Measurements from ENCODE around the gene BBC3. TPM values are rescaled to one million over a fixed set of nuclear protein-coding genes. Genes with fewer than 3 reads are reported as not detected.
A peak's percentile ranks its signal among the peaks of the same experiment; 100 is the strongest.

BBC3 gene
- total RNA-seq, 1 donor from 2014 or later = 18.3 TPM

GRCh38 chr19:47274071-47274890 lies 43.3 kb upstream of the BBC3 start, which contains the start of gene INAFM1:
INAFM1 (plus strand) TSS chr19:47274885; CDS start chr19:47274920, 35 bp downstream.
- TF ChIP-seq, protein P1, sequence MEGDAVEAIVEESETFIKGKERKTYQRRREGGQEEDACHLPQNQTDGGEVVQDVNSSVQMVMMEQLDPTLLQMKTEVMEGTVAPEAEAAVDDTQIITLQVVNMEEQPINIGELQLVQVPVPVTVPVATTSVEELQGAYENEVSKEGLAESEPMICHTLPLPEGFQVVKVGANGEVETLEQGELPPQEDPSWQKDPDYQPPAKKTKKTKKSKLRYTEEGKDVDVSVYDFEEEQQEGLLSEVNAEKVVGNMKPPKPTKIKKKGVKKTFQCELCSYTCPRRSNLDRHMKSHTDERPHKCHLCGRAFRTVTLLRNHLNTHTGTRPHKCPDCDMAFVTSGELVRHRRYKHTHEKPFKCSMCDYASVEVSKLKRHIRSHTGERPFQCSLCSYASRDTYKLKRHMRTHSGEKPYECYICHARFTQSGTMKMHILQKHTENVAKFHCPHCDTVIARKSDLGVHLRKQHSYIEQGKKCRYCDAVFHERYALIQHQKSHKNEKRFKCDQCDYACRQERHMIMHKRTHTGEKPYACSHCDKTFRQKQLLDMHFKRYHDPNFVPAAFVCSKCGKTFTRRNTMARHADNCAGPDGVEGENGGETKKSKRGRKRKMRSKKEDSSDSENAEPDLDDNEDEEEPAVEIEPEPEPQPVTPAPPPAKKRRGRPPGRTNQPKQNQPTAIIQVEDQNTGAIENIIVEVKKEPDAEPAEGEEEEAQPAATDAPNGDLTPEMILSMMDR (IDR thresholded peaks at IDR 0.05; ENCODE audit: unreplicated experiment) = no peak
- peak within 1 kb of the TSS; percentile 84 for H3K4me3 Mint-ChIP-seq (ENCODE audit: low read depth)
- H3K4me1 Mint-ChIP-seq (ENCODE audit: low read depth) = peaks cover 12% of the 10 kb centered on the region
- peak; percentile 99 for DNase-seq (ENCODE audit: low spot score, unreplicated experiment)
- no peaks in the 10 kb centered on the region for H3K9me3 Mint-ChIP-seq (ENCODE audit: low read depth)
- H3K27ac Mint-ChIP-seq = peak within 1 kb of the TSS; percentile 97
- H3K27me3 Mint-ChIP-seq = peaks cover 12% of the 10 kb centered on the region
- H3K36me3 Mint-ChIP-seq (ENCODE audit: insufficient read depth) = peaks cover 15% of the 10 kb centered on the region

DNA sequence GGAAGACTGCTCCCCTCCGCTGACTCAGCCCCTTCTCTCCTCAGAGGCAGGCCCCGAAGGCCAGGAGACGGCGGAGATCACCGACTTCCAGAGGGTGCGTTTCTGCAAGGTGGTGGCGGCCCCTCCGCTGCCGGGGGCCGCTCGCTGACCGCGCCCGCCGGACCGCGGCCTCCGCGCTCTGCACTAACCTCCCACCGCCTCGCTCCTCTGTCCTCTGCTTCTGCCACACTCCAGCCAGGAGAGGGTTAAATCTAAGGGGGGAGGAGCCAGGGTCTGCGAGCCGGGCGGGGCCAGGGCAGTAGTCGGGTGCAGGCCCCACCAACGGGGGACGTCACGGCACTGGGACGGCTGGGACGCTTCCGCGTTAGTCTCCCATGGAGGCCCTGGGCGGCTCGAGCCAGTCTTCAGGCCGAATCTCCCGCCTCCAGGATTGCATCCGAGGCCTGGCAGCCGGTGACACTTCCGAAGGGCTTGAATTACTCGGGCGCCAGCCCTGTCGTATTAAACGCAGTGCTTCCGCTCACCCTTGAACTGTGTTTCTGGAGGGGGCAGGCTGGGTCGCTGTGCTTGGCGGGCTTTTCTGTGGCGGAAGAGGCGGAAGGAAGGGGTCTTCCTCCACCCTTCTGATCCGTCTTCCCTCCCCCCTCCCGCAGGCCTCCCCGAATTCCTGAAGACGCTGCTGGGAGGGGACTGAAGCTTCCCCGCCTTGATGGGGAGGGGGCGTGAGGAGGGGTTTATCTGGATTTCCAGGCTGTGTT lies 42.5 kb upstream of the BBC3 start:
- Mint-ChIP-seq H3K9me3 (ENCODE audit: low read depth) (no peaks in the 10 kb centered on the region), H3K27ac (peak overlapping the region; percentile 97), H3K4me1 (ENCODE audit: low read depth) (peaks cover 12% of the 10 kb centered on the region), H3K4me3 (ENCODE audit: low read depth) (peak overlapping the region; percentile 84), H3K36me3 (ENCODE audit: insufficient read depth) (peaks cover 17% of the 10 kb centered on the region), H3K27me3 (peaks cover 12% of the 10 kb centered on the region)
- DNase-seq (ENCODE audit: low spot score, unreplicated experiment) = peak; percentile 78
- TF ChIP-seq, protein P1 (IDR thresholded peaks at IDR 0.05; ENCODE audit: unreplicated experiment) = no peak

- H3K27me3 Mint-ChIP-seq = peaks cover 9% of the 10 kb centered on the region
- DNase-seq (ENCODE audit: low spot score, unreplicated experiment) = no peak
- H3K4me3 Mint-ChIP-seq (ENCODE audit: low read depth) = peak overlapping the region; percentile 84
These were observed 41.7 kb upstream of the BBC3 start for GRCh38 chr19:47272448-47273312.

GRCh38 chr19:47271949-47272348 lies 41.0 kb upstream of the BBC3 start:
- TF ChIP-seq, protein P1 (IDR thresholded peaks at IDR 0.05; ENCODE audit: unreplicated experiment) = no peak
- H3K9me3 Mint-ChIP-seq (ENCODE audit: low read depth) = no peaks in the 10 kb centered on the region
- H3K27ac Mint-ChIP-seq = no peak overlapping the region
- DNase-seq (ENCODE audit: low spot score, unreplicated experiment) = no peak
- H3K27me3 Mint-ChIP-seq = peaks cover 9% of the 10 kb centered on the region
- H3K4me1 Mint-ChIP-seq (ENCODE audit: low read depth) = peaks cover 12% of the 10 kb centered on the region
- no peak overlapping the region for H3K4me3 Mint-ChIP-seq (ENCODE audit: low read depth)
- peaks cover 19% of the 10 kb centered on the region for H3K36me3 Mint-ChIP-seq (ENCODE audit: insufficient read depth)

More at GRCh38 chr19:47272448-47273312, 41.7 kb upstream of the BBC3 start:
- TF ChIP-seq, protein P1 (IDR thresholded peaks at IDR 0.05; ENCODE audit: unreplicated experiment) = no peak
- H3K9me3 Mint-ChIP-seq (ENCODE audit: low read depth) = no peaks in the 10 kb centered on the region
- peaks cover 17% of the 10 kb centered on the region for H3K36me3 Mint-ChIP-seq (ENCODE audit: insufficient read depth)
- H3K4me1 Mint-ChIP-seq (ENCODE audit: low read depth) = peaks cover 12% of the 10 kb centered on the region
- H3K27ac Mint-ChIP-seq = peak overlapping the region; percentile 94

Measured in progenitor cell of endocrine pancreas (in vitro differentiated cells).